ENCODE results near the gene TNFAIP1. TPM values are rescaled to one million over a fixed set of nuclear protein-coding genes. Genes with fewer than 3 reads are reported as not detected.

The TNFAIP1 gene
- total and polyA plus RNA-seq, 2 of the 4 experiments (the other 2 are of a cell fraction): 49.1 to 62.9 TPM

- dilution Hi-C loops (cut with HindIII; ENCODE audit: low sequenced_read_pairs, unreplicated experiment): no loop called here
- H4K20me1 ChIP-seq (ENCODE audit: insufficient read depth, low read length): peaks cover 45% of the 10 kb centered on the region; the same call in 1 of the 2 replicates
- BruUV-seq (replicated peaks): no TSS peak
- H4K8ac ChIP-seq (ENCODE audit: low read depth in 2 of 2, low read length in 2 of 2): peak overlapping the region in 1 of 2 experiments; percentile 35; a peak in 1 of 4 replicates
- H3K18ac ChIP-seq (ENCODE audit: low read depth, low read length): no peak overlapping the region
- peak overlapping the region; percentile 59 for H3K4me2 ChIP-seq (ENCODE audit: low read depth, low read length)
- in situ Hi-C loops (cut with MboI; ENCODE audit: low sequenced_read_pairs): loop anchor here (25.0 kb wide), 1 partner anchor 801 kb away; no protein-coding TSS in a partner anchor
- peak overlapping the region; percentile 36; the same call in 1 of the 2 replicates for H2BK120ac ChIP-seq (ENCODE audit: low read depth, low read length)
- peak overlapping the region; percentile 63; the same call in 1 of the 2 replicates for H4K91ac ChIP-seq (ENCODE audit: insufficient read depth, low read depth, low read length)
- H3K79me1 ChIP-seq (ENCODE audit: low read depth in 1 of 2, low read length in 2 of 2): peaks cover 37 to 92% of the 10 kb centered on the region in 2 experiments
- peak overlapping the region; percentile 59; the same call in 1 of the 2 replicates for H2AK5ac ChIP-seq (ENCODE audit: low read depth, low read length)
- H3K4me3 ChIP-seq (ENCODE audit: insufficient read depth, low read depth, low read length): no peak overlapping the region
- ChIA-PET CTCF (interaction anchor here (0.6 kb wide), 1 partner anchor 1227 kb away, joined by 3 read pairs; no protein-coding TSS in a partner anchor), POLR2A (ENCODE audit: unreplicated experiment) (interaction anchor here (0.7 kb wide), 1 partner anchor 495 kb away, joined by 5 read pairs; no protein-coding TSS in a partner anchor)
- no peak overlapping the region for H4K5ac ChIP-seq (ENCODE audit: low read depth, low read length)
- H3K36me3 ChIP-seq (ENCODE audit: control insufficient read depth, insufficient read depth, low read length): peaks cover 36% of the 10 kb centered on the region
- intact Hi-C loops (cut with micrococcal nuclease): loop anchor here (5.0 to 10.0 kb wide), 3 partner anchors 106 to 446 kb away; partner anchors contain the start of genes LYRM9 and NLK
- 0% methylated on average over 1 of the region's 5 CpGs; no CpG with 5 or more reads in 1 of the 2 experiments for WGBS, 2 experiments (ENCODE audit: extremely low coverage in 2 of 2, insufficient read length in 1 of 2)
- DNase-seq (peak; percentile 86), ATAC-seq (ENCODE audit: low read depth) (no peak)
- H3K9ac ChIP-seq (ENCODE audit: low read depth, low read length): no peak overlapping the region
- H3K9me1 ChIP-seq (ENCODE audit: insufficient read depth, low read length): peaks cover 16% of the 10 kb centered on the region
- H3K27me3 ChIP-seq (ENCODE audit: control insufficient read depth, insufficient read depth, low read length): no peaks in the 10 kb centered on the region
- H3K23ac ChIP-seq (ENCODE audit: low read depth, low read length): peak overlapping the region; percentile 11
- no peak overlapping the region for H2AFZ ChIP-seq (replicated peaks; ENCODE audit: low read length, poor library complexity)
- no peak overlapping the region for H2AK9ac ChIP-seq (replicated peaks; ENCODE audit: low read depth, low read length, poor library complexity)
- H3K4me1 ChIP-seq (ENCODE audit: control insufficient read depth, insufficient read depth, low read length): peaks cover 13% of the 10 kb centered on the region
- no peak overlapping the region for H3K56ac ChIP-seq (ENCODE audit: extremely low read depth, insufficient read depth, low read length)
- H3K4ac ChIP-seq (ENCODE audit: low read depth, low read length): peak overlapping the region; percentile 81
- H2BK5ac ChIP-seq (ENCODE audit: low read depth, low read length, poor library complexity, severe bottlenecking): peak overlapping the region; percentile 19
- H3K9me3 ChIP-seq (ENCODE audit: control insufficient read depth, insufficient read depth, low read length): no peaks in the 10 kb centered on the region
- peak overlapping the region; percentile 28; the same call in 1 of the 2 replicates for H3K27ac ChIP-seq (ENCODE audit: insufficient read depth, low read length)
- H2BK15ac ChIP-seq (ENCODE audit: low read depth, low read length): no peak overlapping the region
- H2BK20ac ChIP-seq (ENCODE audit: low read depth, low read length): no peak overlapping the region
- H3K14ac ChIP-seq (replicated peaks; ENCODE audit: low read depth, low read length): peak overlapping the region; percentile 43; the same call in 1 of the 2 replicates
- TF ChIP-seq RCOR1 (IDR thresholded peaks at IDR 0.05; ENCODE audit: insufficient replicate concordance, low read length) (no peak), USF2 (IDR thresholded peaks at IDR 0.05; ENCODE audit: low read depth, low read length) (no peak), RAD21 (IDR thresholded peaks at IDR 0.05; ENCODE audit: low read length) (no peak), FOS (IDR thresholded peaks at IDR 0.05; ENCODE audit: low read depth, low read length) (no peak), MXI1 (IDR thresholded peaks at IDR 0.05; ENCODE audit: borderline replicate concordance, low read depth, low read length) (no peak), SMC3 (IDR thresholded peaks at IDR 0.05; ENCODE audit: low read depth, low read length) (no peak), CHD1 (IDR thresholded peaks at IDR 0.05; ENCODE audit: low read depth, low read length) (no peak), MAZ (IDR thresholded peaks at IDR 0.05; ENCODE audit: borderline replicate concordance, low read depth, low read length) (no peak), POLR2A (IDR thresholded peaks at IDR 0.05; ENCODE audit: low read depth, low read length) (no peak), CEBPB (IDR thresholded peaks at IDR 0.05; ENCODE audit: low read depth, low read length) (no peak), ELK1 (IDR thresholded peaks at IDR 0.05; ENCODE audit: borderline replicate concordance, low read depth, low read length) (no peak), BHLHE40 (IDR thresholded peaks at IDR 0.05; ENCODE audit: low read depth, low read length) (no peak), RFX5 (IDR thresholded peaks at IDR 0.05; ENCODE audit: low read depth, low read length) (no peak)
- TF ChIP-seq, protein P1, sequence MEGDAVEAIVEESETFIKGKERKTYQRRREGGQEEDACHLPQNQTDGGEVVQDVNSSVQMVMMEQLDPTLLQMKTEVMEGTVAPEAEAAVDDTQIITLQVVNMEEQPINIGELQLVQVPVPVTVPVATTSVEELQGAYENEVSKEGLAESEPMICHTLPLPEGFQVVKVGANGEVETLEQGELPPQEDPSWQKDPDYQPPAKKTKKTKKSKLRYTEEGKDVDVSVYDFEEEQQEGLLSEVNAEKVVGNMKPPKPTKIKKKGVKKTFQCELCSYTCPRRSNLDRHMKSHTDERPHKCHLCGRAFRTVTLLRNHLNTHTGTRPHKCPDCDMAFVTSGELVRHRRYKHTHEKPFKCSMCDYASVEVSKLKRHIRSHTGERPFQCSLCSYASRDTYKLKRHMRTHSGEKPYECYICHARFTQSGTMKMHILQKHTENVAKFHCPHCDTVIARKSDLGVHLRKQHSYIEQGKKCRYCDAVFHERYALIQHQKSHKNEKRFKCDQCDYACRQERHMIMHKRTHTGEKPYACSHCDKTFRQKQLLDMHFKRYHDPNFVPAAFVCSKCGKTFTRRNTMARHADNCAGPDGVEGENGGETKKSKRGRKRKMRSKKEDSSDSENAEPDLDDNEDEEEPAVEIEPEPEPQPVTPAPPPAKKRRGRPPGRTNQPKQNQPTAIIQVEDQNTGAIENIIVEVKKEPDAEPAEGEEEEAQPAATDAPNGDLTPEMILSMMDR (conservative IDR thresholded peaks at IDR 0.05; ENCODE audit: low read depth, low read length): no peak
Measured at GRCh38 chr17:28338056-28338768, 2.7 kb downstream of the TNFAIP1 start.

Data from IMR-90 (cell line).